Thyroid gland (tissue), 4 donors: ENCODE data around the gene PSTPIP1.

ENCODE experiments used
- POLR2A ChIP-seq, 2 donors: fragments of 450-650 bp; IDR thresholded peaks; one replicate each; pipeline ENCODE4 v1.6.1; 2017; ENCODE audit warnings: antibody characterized with exemption in 2 of 2, mild to moderate bottlenecking in 2 of 2, moderate library complexity in 1 of 2
- TF ChIP-seq, protein P1 (sequence below), 6 experiments: fragments of 200-600 bp in 3 of 6; fragments of 450-650 bp in 3 of 6; sonication (generic) in 3 of 6; IDR thresholded peaks; one replicate each; pipeline ENCODE4 v1.5.1; 2016 to 2019; ENCODE audit warnings: antibody characterized with exemption in 6 of 6, mild to moderate bottlenecking in 2 of 6, inconsistent platforms in 1 of 6, moderate library complexity in 1 of 6

GRCh38 chr15:77035999-77036471, 41.1 kb downstream of the PSTPIP1 start:
- TF ChIP-seq, protein P1, sequence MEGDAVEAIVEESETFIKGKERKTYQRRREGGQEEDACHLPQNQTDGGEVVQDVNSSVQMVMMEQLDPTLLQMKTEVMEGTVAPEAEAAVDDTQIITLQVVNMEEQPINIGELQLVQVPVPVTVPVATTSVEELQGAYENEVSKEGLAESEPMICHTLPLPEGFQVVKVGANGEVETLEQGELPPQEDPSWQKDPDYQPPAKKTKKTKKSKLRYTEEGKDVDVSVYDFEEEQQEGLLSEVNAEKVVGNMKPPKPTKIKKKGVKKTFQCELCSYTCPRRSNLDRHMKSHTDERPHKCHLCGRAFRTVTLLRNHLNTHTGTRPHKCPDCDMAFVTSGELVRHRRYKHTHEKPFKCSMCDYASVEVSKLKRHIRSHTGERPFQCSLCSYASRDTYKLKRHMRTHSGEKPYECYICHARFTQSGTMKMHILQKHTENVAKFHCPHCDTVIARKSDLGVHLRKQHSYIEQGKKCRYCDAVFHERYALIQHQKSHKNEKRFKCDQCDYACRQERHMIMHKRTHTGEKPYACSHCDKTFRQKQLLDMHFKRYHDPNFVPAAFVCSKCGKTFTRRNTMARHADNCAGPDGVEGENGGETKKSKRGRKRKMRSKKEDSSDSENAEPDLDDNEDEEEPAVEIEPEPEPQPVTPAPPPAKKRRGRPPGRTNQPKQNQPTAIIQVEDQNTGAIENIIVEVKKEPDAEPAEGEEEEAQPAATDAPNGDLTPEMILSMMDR (IDR thresholded peaks at IDR 0.05) = no peak
- no peak for TF ChIP-seq POLR2A (IDR thresholded peaks at IDR 0.05)
